Suppressor macrophage treated with lipopolysaccharide for 4 hours (primary cell): ENCODE measurements around the gene NXT2.
"Not testable (repeated sequence)": the region's sequence is repeated elsewhere in the genome, so short reads cannot be mapped to it uniquely, and the experiment has no call there.

ENCODE experiments used
- DNase-seq: peaks from one replicate; pipeline ENCODE4 v3.0.0-alpha.2; 2020

NXT2 gene

GRCh38 chrX:109536439-109537323 lies at the start of gene NXT2:
Gene NXT2 (plus strand): TSS chrX:109536844. CDS start chrX:109537007, 163 bp downstream.
- peak; percentile 94 for DNase-seq

DNA sequence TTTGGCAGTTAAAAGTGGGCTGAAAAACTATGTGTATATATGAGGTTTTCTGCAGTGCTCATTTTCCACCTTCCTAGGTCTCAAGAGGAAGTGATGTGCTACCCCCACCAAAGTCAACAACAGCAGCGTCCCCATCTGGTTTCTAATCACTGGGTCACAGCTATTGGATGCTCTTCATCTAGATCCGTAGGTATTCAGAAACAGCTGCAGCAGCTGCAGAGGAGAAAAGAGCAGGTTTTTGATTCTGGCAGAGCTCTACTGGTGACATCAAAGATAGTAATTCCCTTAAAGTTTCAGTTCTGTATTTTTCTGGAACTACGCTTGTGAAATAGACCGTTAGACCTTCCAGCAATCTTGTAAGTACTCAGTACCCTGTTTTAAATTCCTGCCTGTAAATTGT lies 49.0 kb upstream of the NXT2 start:
- peak; percentile 63 for DNase-seq

- DNase-seq, result no peak
Observed at GRCh38 chrX:109489174-109489573, 47.5 kb upstream of the NXT2 start.

GRCh38 chrX:109498434-109498833 lies 38.2 kb upstream of the NXT2 start:
- no peak for DNase-seq

- DNase-seq, result peak; percentile 64
Observed at GRCh38 chrX:109501176-109501575, 35.5 kb upstream of the NXT2 start.

DNA sequence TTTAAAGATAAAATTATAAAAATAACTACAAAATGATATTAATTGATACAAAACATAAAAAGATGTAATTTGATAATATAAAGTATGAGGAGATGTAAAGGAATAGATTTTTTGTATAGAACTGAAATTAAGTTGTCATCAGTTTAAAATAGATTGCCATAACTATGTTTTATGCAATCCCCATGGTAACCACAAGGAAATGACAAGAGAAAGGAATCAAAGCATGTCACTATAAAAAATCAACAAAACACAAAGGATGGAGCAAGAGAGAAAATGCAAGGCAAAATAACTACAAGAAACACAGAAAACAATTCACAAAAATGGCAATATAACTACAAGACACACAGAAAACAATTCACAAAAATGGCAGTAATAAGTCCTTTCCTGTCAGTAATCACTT lies 27.7 kb upstream of the NXT2 start:
- no peak for DNase-seq

DNA sequence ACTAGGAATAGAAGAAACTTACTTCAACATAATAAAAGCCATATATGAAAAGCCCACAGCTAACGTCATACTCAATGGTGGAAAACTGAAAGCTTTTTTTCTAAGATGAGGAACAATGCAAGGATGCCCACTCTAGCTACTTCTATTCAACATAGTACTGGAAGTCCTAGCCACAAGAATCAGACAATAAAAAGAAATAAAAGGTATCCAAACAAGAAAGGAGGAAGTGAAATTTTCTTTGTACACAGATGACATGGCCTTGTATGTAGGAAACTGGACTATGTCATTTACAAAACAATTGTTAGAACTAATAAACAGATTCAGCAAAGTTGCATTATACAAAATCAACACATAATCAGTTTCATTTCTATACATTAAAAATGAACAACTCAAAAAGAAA lies 25.5 kb upstream of the NXT2 start:
- DNase-seq, result no peak

DNA sequence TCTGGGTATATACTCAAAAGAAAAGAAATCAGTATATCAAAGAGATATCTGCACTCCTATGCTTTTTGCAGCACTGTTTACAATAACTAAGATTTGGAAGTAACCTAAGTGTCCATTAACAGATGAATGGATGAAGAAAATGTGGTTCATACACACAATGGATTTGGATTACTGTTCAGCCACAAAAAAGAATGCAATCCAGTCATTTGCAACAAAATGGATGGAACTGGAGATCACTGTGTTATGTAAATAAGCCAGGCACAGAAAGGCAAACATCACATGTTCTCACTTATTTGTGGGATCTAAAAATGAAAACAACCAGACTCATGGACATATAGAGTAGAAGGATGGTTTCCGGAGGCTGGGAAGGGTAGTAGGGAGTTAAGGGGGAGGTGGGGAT lies 17.6 kb upstream of the NXT2 start:
- no peak for DNase-seq

- peak; percentile 35 for DNase-seq
Observed at GRCh38 chrX:109533005-109533404, 3.6 kb upstream of the NXT2 start.

GRCh38 chrX:109533631-109534030 lies 3.0 kb upstream of the NXT2 start:
- DNase-seq, result peak; percentile 62

DNA sequence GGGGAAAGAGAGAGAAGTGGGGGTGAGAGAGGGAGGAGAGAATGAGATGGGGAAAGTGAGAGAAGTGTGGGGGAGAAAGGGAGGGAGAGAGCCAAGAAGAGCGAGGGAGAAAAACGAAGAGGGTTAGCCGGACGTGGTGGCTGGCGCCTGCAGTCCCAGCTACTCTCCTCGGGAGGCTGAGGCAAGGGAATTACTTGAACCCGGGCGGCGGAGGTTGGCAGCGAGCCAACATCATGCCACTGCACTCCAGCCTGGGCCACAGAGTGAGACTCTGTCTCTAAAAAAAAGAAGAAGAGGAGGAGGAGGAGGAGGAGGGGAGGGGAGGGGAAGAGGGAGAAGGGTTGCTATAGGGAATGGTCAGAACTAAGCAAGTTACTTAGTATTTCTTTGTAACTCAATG lies 1.7 kb upstream of the NXT2 start:
- no peak for DNase-seq

GRCh38 chrX:109535578-109535977 lies 1.1 kb upstream of the NXT2 start:
- no peak for DNase-seq

GRCh38 chrX:109537324-109537665 lies 651 bp downstream of the NXT2 start:
- DNase-seq, result peak; percentile 85

DNA sequence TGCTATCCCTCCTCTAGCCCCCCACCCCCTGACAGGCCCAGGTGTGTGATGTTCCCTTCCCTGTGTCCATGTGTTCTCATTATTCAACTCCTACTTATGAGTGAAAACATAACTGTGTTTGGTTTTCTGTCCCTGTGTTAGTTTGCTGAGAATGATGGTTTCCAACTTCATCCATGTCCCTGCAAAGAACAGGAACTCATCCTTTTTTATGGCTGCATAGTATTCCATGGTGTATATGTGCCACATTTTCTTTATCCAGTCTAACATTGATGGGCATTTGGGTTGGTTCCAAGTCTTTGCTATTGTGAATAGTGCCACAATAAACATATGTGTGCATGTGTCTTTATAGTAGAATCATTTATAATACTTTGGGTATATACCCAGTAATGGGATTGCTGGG lies 2.4 kb downstream of the NXT2 start:
- not testable (repeated sequence) for DNase-seq

DNA sequence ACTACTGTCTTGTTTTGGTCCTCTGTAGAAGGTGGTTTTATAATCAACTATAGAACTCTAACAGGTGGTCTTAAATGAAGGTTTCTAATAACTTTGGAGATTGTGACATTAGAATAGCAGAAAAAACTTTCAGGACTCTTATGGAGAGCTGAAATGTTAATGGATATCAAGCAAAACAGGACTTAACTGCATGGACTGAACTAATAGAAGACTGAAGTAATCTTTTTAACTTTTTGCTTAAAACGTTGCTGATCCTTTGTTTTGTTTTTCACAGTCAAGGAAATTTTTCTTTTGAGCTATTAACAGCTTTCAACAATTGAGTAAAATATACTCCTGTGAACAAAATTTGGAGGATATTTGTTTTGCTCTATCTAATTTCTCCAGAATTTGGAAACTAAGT lies 17.2 kb downstream of the NXT2 start:
- DNase-seq, result no peak

DNA sequence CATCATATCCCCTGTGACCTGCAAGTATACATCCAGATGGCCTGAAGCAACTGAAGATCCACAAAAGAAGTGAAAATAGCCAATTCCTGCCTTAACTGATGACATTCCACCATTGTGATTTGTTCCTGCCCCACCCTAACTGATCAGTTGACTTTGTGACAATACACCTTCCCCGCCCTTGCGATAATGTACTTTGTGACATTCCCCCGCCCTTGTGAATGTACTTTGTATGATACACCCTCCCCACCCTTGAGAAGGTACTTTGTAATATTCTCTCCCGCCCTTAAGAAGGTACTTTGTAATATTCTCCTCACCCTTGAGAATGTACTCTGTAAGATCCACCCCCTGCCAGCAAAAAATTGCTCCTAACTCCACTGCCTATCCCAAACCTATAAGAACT lies 39.4 kb downstream of the NXT2 start:
- not testable (repeated sequence) for DNase-seq

DNA sequence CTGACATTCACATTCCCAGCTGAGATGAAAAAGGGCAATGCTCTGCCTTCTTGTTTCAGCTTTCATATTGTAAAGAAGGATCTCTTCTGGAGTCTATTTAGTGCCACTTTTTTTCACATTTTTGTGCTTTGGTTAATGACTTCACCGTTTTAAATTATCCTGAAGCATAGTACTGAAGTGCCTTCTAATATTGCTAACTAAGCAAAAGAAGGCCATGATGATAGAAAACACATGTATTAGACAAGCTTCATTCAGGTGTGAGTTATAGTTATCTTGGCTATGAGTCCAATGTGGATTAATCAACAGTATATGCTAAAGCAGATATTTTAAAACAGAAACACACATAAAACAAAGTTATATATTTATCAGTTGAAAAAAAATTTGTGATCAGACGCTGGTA lies 40.4 kb downstream of the NXT2 start:
- DNase-seq, result no peak

DNA sequence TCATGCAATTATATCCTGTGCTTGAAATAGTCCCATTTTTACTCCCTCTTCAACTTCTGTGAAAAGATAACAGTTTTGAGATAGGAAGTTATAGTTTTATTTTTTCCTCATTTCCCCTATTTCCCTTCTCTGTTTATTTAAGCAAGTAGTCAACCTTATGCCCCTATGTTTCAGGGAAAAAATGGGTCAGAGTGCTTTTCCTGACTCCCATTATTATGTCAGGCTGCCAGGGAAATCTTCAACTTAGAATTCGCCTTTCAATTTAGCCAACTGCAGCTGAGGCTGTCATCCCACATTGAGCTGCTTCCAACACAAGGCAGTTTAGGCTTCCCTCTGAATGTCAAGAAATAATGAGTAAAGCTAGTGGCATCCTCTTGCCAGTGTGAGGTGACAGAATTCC lies 42.3 kb downstream of the NXT2 start:
- DNase-seq, result no peak

DNA sequence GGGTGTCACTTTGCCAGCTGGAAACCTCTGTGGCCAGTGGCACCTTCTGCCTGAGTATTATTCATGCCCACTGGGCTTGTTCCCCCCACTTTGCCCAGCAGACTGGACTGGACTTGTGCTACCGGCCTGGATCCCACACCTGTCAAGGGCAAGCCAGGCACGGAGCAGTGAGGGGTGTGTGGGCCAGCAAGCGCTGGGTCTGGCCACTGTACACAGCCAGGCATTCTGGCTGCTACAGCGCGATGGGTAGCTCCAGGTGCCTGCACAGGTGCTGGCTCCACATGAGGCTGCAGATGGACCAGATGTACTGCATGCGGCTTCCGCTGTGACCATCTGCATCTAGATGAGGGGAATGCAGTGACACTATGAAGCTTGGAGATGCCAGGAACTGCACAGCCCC lies 48.8 kb downstream of the NXT2 start:
- DNase-seq, result no peak

DNA sequence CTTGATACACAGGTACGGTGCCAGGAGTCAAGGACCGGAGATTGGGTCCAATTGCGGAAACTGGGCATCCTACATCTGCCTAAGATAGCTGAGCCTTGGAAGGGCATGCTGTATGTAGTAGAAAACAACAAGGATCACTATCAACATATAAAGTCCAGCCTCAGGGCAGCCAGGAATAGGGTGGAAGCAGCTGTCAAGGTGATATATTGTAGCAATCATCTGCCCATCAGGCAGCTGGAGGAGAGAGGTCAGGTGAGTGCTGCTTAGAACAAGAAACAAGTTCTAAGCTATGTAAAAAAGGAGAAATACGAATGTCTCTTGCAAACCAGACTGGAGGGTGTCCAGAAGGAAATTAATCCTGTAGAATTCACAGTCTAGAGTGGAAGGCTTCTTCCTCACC lies 53.5 kb downstream of the NXT2 start:
- DNase-seq, result no peak
